HG02798 (cell line): Measurements from ENCODE around the gene NCMAP.

Experiments used
- ATAC-seq: cut with Tn5 transposase; IDR thresholded peaks from one replicate; pipeline ENCODE4 v1.9.1; 2021; ENCODE audit warnings: mild to moderate bottlenecking; ENCODE audit not compliant: unreplicated experiment, poor library complexity

NCMAP gene

DNA sequence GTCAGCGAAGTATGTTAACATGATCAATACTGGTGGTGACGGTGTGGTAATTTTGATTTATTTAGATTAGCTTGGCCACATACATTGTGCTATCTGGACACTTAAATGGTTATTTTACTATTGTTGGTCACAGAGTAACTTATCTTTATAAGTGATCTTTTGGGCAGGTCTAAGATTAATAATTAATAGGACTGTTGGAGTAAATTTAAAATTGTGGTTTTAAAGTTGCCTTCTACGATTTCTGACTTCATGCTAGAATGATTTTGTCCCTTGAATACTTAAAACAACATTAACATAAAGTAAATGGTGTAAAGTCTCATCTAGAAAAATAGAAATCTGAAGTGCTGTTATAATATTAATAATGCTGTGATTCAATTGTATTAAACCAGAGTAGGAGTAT, 101.9 kb downstream of the NCMAP start:
- no peak for ATAC-seq
